ENCODE measurements around the gene ATP9B. TPM values are rescaled to one million over a fixed set of nuclear protein-coding genes. Genes with fewer than 3 reads are reported as not detected.

ATP9B gene
- total RNA-seq, 1 experiment from 2014 or later: 8.6 TPM

DNA sequence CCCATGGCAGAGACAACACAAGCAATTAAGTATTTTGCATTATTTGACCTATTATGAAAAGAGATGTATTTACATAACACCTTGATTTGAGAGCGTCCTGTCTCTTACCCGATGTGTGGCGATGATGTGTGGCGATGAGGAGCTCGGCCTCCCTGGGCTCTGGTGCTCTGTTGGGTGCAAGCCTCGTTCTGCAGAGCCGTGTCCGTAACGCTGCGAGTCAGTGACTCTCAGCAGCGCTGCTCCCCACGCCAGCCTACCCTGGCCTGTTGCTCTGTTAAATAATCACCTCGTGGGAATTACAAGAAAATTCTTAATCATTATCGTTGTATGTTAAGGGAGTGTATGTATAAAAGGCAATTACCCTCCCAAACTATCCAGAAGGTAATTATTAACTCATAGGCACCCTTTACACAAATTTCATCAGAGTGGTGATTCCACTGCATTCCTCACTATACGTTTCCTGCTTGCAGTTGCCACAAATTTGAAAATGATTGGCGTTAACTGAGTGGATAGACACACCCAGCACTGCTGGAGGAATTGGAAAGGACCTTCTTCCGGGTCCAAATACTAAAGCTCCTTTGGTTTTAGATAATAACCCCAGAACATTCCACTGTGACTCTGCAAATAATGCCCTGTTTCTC lies 274.5 kb downstream of the ATP9B start:
- no peak for TF ChIP-seq EZH2 (IDR thresholded peaks at IDR 0.05; ENCODE audit: low read depth)
- TF ChIP-seq, protein P1, sequence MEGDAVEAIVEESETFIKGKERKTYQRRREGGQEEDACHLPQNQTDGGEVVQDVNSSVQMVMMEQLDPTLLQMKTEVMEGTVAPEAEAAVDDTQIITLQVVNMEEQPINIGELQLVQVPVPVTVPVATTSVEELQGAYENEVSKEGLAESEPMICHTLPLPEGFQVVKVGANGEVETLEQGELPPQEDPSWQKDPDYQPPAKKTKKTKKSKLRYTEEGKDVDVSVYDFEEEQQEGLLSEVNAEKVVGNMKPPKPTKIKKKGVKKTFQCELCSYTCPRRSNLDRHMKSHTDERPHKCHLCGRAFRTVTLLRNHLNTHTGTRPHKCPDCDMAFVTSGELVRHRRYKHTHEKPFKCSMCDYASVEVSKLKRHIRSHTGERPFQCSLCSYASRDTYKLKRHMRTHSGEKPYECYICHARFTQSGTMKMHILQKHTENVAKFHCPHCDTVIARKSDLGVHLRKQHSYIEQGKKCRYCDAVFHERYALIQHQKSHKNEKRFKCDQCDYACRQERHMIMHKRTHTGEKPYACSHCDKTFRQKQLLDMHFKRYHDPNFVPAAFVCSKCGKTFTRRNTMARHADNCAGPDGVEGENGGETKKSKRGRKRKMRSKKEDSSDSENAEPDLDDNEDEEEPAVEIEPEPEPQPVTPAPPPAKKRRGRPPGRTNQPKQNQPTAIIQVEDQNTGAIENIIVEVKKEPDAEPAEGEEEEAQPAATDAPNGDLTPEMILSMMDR (conservative IDR thresholded peaks at IDR 0.05): no peak
- Histone ChIP-seq H3K27me3 (ENCODE audit: insufficient read depth, low read depth) (no peaks in the 10 kb centered on the region), H3K27ac (no peak overlapping the region), H4K20me1 (ENCODE audit: insufficient read depth) (no peaks in the 10 kb centered on the region), H3F3A (ENCODE audit: insufficient read depth, low read depth) (no peaks in the 10 kb centered on the region), H3K9me2 (ENCODE audit: insufficient read depth) (no peaks in the 10 kb centered on the region), H3K79me2 (ENCODE audit: low read depth) (no peaks in the 10 kb centered on the region), H3K4me3 (no peak overlapping the region), H3K9me3 (ENCODE audit: insufficient read depth, low read depth) (no peaks in the 10 kb centered on the region), H3K4me1 (replicated peaks; ENCODE audit: insufficient read depth) (no peaks in the 10 kb centered on the region), H2AFZ (no peak overlapping the region), H3K4me2 (no peak overlapping the region), H3K36me3 (ENCODE audit: low read depth) (peaks cover 6% of the 10 kb centered on the region; the same call in 1 of the 2 replicates)
- no TSS peak for BruUV-seq (replicated peaks)
- POLR2A ChIA-PET (ENCODE audit: unreplicated experiment): no interaction called here
- intact Hi-C loops (cut with micrococcal nuclease; ENCODE audit: unreplicated experiment): no loop called here
- CTCF ChIA-PET: no interaction called here
- DNase-seq: peak in 1 of 2 experiments; percentile 41

DNA sequence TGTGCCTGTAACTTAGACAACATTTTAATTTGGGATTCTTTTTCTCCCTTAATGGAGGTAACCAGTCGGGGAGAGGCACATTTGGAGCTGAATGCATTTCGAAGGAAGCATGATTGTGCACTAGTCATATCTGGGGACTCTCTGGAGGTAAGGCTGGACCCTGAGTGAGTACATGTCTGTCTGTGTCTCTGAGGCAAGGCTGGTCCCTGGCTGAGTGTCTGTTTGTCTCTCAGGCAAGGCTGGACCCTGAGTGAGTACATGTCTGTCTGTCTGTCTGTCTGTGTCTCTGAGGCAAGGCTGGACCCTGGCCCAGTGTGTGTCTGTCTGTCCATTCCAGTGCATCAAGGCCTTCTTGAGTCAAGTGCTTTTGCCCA lies 275.0 kb downstream of the ATP9B start:
- no TSS peak for BruUV-seq (replicated peaks)

DNA sequence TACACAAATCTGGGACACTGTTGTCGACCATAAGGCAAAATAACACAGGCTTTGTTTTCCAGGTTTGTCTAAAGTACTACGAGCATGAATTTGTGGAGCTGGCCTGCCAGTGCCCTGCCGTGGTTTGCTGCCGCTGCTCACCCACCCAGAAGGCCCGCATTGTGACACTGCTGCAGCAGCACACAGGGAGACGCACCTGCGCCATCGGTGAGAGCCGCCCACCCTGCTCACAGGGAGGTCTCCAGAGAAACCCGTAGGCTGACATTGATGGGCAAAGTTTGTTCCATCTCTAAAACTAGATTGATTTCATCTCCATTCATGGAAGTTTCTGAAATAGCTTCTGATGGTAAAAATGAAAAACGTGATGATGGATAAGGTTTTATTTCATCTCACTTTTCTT lies 276.2 kb downstream of the ATP9B start:
- Histone ChIP-seq H3K4me1 (replicated peaks; ENCODE audit: insufficient read depth) (no peaks in the 10 kb centered on the region), H3K27me3 (ENCODE audit: insufficient read depth, low read depth) (no peaks in the 10 kb centered on the region), H3K79me2 (ENCODE audit: low read depth) (no peaks in the 10 kb centered on the region), H3K4me3 (no peak overlapping the region), H2AFZ (no peak overlapping the region), H3K4me2 (no peak overlapping the region), H3K9me2 (ENCODE audit: insufficient read depth) (no peaks in the 10 kb centered on the region), H3K9me3 (ENCODE audit: insufficient read depth, low read depth) (no peaks in the 10 kb centered on the region), H3K36me3 (ENCODE audit: low read depth) (peaks cover 6% of the 10 kb centered on the region; the same call in 1 of the 2 replicates), H3K27ac (no peak overlapping the region), H3F3A (ENCODE audit: insufficient read depth, low read depth) (no peaks in the 10 kb centered on the region), H4K20me1 (ENCODE audit: insufficient read depth) (no peaks in the 10 kb centered on the region)
- TF ChIP-seq EZH2 (IDR thresholded peaks at IDR 0.05; ENCODE audit: low read depth): no peak
- TF ChIP-seq, protein P1 (conservative IDR thresholded peaks at IDR 0.05): no peak
- intact Hi-C loops (cut with micrococcal nuclease; ENCODE audit: unreplicated experiment): no loop called here
- no peak for DNase-seq
- ChIA-PET POLR2A (ENCODE audit: unreplicated experiment) (no interaction called here), CTCF (no interaction called here)
- no TSS peak for BruUV-seq (replicated peaks)

More for the DNA sequence above, 275.0 kb downstream of the ATP9B start:
- intact Hi-C loops (cut with micrococcal nuclease; ENCODE audit: unreplicated experiment): no loop called here
- H3F3A ChIP-seq (ENCODE audit: insufficient read depth, low read depth): no peaks in the 10 kb centered on the region
- peaks cover 6% of the 10 kb centered on the region; the same call in 1 of the 2 replicates for H3K36me3 ChIP-seq (ENCODE audit: low read depth)
- no peaks in the 10 kb centered on the region for H4K20me1 ChIP-seq (ENCODE audit: insufficient read depth)
- DNase-seq: no peak
- H3K4me2 ChIP-seq: no peak overlapping the region
- no peaks in the 10 kb centered on the region for H3K4me1 ChIP-seq (replicated peaks; ENCODE audit: insufficient read depth)
- H3K9me3 ChIP-seq (ENCODE audit: insufficient read depth, low read depth): no peaks in the 10 kb centered on the region
- ChIA-PET POLR2A (ENCODE audit: unreplicated experiment) (no interaction called here), CTCF (no interaction called here)
- H3K27ac ChIP-seq: no peak overlapping the region
- H3K4me3 ChIP-seq: no peak overlapping the region
- no peaks in the 10 kb centered on the region for H3K9me2 ChIP-seq (ENCODE audit: insufficient read depth)
- no peaks in the 10 kb centered on the region for H3K27me3 ChIP-seq (ENCODE audit: insufficient read depth, low read depth)
- H2AFZ ChIP-seq: no peak overlapping the region
- TF ChIP-seq EZH2 (IDR thresholded peaks at IDR 0.05; ENCODE audit: low read depth): no peak
- TF ChIP-seq, protein P1 (conservative IDR thresholded peaks at IDR 0.05): no peak
- no peaks in the 10 kb centered on the region for H3K79me2 ChIP-seq (ENCODE audit: low read depth)

Measured in PC-9 (cell line).